Left ventricle myocardium inferior (tissue), 1 donor: Measurements from ENCODE around the gene FBXW11. TPM values are rescaled to one million over a fixed set of nuclear protein-coding genes. Genes with fewer than 3 reads are reported as not detected.
A peak's percentile ranks its signal among the peaks of the same experiment; 100 is the strongest.

Experiments used
- DNase-seq: peaks from one replicate; pipeline ENCODE4 v3.0.0-alpha.2; 2020
- H3K27ac ChIP-seq: fragments of 200-600 bp; replicated peaks from 2 replicates; pipeline ENCODE4 v1.8.0; 2021
- H3K27me3 ChIP-seq: fragments of 200-600 bp; 2 replicates; pipeline ENCODE4 v1.8.0; 2021; ENCODE audit warnings: low read depth
- H3K36me3 ChIP-seq: fragments of 200-600 bp; 2 replicates; pipeline ENCODE4 v1.8.0; 2021
- H3K4me1 ChIP-seq: fragments of 200-600 bp; 2 replicates; pipeline ENCODE4 v1.8.0; 2021
- H3K4me3 ChIP-seq: fragments of 200-600 bp; 2 replicates; pipeline ENCODE4 v1.8.0; 2021; ENCODE audit warnings: mild to moderate bottlenecking, moderate library complexity
- H3K9me3 ChIP-seq: fragments of 200-600 bp; replicated peaks from 2 replicates; pipeline ENCODE4 v1.8.0; 2021
- intact Hi-C: fragments of 100-400 bp; cut with micrococcal nuclease; formaldehyde crosslinking; loops from one replicate; pipeline ENCODE4 v1.11.0; 2022
- total RNA-seq: library from RNA; stranded (reverse); fragmentation: NEBNext Ultra II Directional; extraction: Animal tissue kit (Norgen Biotek cat#: 25700); gene quantifications from one replicate; pipeline ENCODE4 v1.2.1, GENCODE V29; 2021
- TF ChIP-seq, protein P1 (sequence below): fragments of 200-600 bp; IDR thresholded peaks from 2 replicates; pipeline ENCODE4 v1.8.0; 2021; ENCODE audit warnings: antibody characterized with exemption, mild to moderate bottlenecking, borderline replicate concordance
- donor health status: DM: no; HTN: yes; CAD: no; lungs with severe emphysema.

FBXW11 gene
- total RNA-seq, 1 donor from 2014 or later = 69.0 TPM

DNA sequence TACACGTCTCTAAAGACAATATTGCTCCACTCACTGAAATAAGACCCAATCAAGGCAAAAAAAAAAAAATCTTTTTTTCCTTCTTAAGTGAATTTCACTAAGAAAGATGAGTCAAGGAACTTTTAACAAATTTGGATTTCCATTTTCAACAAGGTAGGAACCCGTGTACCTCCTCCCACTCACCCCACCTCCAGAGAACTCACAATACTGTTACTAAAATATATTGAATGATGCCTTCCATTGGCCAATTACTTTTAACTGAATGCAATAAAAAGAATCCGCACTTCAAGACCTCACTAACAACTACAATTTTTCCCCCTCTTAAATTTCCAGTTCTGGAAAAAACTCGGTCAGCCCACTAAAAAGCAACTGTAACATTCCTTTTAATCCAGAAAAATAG lies 50.7 kb downstream of the FBXW11 start:
- no peak for DNase-seq
- no peaks in the 10 kb centered on the region for H3K9me3 ChIP-seq
- no peaks in the 10 kb centered on the region for H3K36me3 ChIP-seq
- TF ChIP-seq, protein P1, sequence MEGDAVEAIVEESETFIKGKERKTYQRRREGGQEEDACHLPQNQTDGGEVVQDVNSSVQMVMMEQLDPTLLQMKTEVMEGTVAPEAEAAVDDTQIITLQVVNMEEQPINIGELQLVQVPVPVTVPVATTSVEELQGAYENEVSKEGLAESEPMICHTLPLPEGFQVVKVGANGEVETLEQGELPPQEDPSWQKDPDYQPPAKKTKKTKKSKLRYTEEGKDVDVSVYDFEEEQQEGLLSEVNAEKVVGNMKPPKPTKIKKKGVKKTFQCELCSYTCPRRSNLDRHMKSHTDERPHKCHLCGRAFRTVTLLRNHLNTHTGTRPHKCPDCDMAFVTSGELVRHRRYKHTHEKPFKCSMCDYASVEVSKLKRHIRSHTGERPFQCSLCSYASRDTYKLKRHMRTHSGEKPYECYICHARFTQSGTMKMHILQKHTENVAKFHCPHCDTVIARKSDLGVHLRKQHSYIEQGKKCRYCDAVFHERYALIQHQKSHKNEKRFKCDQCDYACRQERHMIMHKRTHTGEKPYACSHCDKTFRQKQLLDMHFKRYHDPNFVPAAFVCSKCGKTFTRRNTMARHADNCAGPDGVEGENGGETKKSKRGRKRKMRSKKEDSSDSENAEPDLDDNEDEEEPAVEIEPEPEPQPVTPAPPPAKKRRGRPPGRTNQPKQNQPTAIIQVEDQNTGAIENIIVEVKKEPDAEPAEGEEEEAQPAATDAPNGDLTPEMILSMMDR = no peak
- no peak overlapping the region for H3K27ac ChIP-seq
- intact Hi-C loops = no loop called here
- H3K4me3 ChIP-seq = no peak overlapping the region
- H3K27me3 ChIP-seq = no peaks in the 10 kb centered on the region
- H3K4me1 ChIP-seq = peaks cover 80% of the 10 kb centered on the region

DNA sequence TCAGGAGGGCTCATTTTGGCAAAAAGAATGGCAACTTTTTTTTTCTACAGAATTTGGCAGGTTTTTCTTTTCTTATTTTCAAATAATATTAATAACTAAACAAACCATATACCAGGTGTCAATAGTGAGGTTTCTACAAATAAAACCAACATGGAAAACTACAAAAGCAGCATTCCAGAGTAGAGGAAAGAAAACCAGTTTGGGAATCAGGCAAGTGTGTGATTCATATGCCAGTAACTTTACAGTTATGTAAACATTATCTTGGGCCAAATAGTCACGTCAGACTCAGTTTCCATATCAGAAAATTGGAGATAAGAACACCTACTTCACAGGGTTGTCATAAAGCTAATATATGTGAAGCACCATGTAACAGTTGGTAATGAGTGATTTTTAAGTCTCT lies 51.7 kb downstream of the FBXW11 start:
- H3K4me1 ChIP-seq = peaks cover 74% of the 10 kb centered on the region
- peak overlapping the region; percentile 53 for H3K27ac ChIP-seq
- intact Hi-C loops = no loop called here
- H3K9me3 ChIP-seq = no peaks in the 10 kb centered on the region
- H3K27me3 ChIP-seq = no peaks in the 10 kb centered on the region
- TF ChIP-seq, protein P1 = no peak
- DNase-seq = no peak
- no peak overlapping the region for H3K4me3 ChIP-seq
- no peaks in the 10 kb centered on the region for H3K36me3 ChIP-seq

DNA sequence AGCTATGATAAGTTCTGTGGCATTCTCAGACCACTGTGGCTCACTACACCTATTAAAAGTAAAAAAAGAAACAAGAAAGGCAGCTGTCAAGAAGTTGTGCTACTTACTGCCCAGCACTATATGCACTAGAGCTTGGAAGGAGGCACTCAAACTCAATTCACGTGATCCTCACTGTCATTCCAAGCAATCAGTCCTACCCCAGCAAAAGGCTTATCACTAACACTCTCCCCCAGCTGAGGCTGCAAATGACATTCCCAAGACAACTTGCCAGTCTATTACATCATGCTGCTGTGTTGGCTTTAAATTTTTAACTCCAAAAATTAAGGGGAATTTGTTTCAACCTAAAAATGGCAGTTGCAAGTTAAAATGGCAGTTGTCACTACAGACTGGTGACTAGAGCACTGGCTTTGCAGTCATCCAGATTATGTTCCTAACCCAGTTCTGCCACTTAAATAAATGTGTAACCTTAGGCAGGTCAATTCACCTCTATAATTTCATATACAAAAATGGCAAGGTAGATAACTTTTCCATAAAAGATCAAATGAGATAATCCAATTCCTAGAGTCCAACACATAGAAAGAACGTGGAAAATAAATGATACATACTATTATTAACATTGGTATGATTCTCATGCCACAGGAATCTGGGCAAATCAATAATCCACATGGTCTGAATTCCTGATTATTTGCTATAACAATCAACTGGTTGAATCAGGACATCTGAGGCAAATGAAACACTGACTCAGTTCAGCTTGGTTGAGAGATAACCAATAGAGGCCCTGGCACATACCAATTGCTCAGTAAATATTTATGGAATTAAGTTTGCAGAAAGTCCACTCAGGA lies 52.4 kb downstream of the FBXW11 start:
- Histone ChIP-seq H3K4me3 (no peak overlapping the region), H3K9me3 (no peaks in the 10 kb centered on the region), H3K36me3 (no peaks in the 10 kb centered on the region), H3K27me3 (no peaks in the 10 kb centered on the region), H3K4me1 (peaks cover 68% of the 10 kb centered on the region), H3K27ac (peak overlapping the region; percentile 53)
- TF ChIP-seq, protein P1 = no peak
- intact Hi-C loops = no loop called here
- DNase-seq = no peak

DNA sequence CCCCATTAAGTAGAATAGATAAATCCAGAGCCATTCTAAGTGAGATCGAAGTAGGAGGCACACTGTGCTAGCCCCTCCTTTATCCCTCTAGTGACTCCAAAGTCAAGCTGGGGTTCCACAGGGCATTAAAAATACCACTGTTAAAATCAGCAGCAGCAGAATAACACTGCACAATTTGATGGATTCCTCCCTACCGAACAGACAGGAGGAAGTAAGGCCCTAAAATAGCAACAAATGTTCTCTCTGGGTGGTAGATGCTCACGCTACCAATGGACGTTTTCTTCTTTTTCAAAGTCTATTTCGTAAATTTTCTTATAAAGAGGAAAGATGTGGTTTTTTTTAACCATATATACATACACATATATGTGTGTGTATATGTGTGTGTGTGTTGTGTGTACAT lies 54.4 kb downstream of the FBXW11 start:
- no peak overlapping the region for H3K27ac ChIP-seq
- H3K4me3 ChIP-seq = no peak overlapping the region
- intact Hi-C loops = no loop called here
- no peaks in the 10 kb centered on the region for H3K36me3 ChIP-seq
- DNase-seq = no peak
- no peaks in the 10 kb centered on the region for H3K27me3 ChIP-seq
- peaks cover 51% of the 10 kb centered on the region for H3K4me1 ChIP-seq
- TF ChIP-seq, protein P1 = no peak
- H3K9me3 ChIP-seq = no peaks in the 10 kb centered on the region

DNA sequence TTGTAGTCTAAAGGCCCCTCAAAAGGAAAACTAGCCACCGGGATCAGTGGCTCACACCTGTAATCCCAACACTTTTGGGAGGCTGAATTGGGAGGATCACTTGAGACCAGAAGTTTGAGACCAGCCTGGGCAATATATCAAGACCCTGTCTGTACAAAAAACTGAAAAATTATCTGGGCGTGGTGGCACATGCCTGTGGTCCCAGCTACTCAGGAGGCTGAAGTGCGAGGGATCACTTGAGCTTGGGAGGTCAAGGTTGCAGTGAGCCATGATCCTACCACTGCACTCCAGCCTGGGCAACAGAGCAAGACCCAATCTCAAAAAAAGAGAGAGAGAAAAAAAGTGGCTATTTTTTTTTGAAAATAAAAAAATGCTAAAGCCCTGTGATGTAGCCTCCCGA lies 55.2 kb downstream of the FBXW11 start:
- H3K4me3 ChIP-seq = no peak overlapping the region
- peaks cover 48% of the 10 kb centered on the region for H3K4me1 ChIP-seq
- no peaks in the 10 kb centered on the region for H3K9me3 ChIP-seq
- H3K27me3 ChIP-seq = no peaks in the 10 kb centered on the region
- intact Hi-C loops = no loop called here
- no peak overlapping the region for H3K27ac ChIP-seq
- no peak for DNase-seq
- TF ChIP-seq, protein P1 = no peak
- no peaks in the 10 kb centered on the region for H3K36me3 ChIP-seq
